Activated B cell treated with CpG ODN at 0.5 μM for 24 hours (primary cell): ENCODE measurements around the gene FGF3. TPM values are rescaled to one million over a fixed set of nuclear protein-coding genes. Genes with fewer than 3 reads are reported as not detected.

Experiments used
- ATAC-seq: fragments of 200-7000 bp; cut with Tn5 transposase; one replicate; pipeline ENCODE4 v1.10.0; 2021; ENCODE audit warnings: low read depth, mild to moderate bottlenecking, moderate library complexity
- CTCF ChIA-PET: fragments of 350-600 bp; sonication (Branson Sonifier 250); formaldehyde crosslinking; loops from one replicate; lab custom pipeline; 2021; ENCODE audit warnings: antibody characterized with exemption; lab: Charles Lee
- POLR2A ChIA-PET: fragments of 350-600 bp; sonication (Branson Sonifier 250); formaldehyde crosslinking; loops from one replicate; lab custom pipeline; 2021; ENCODE audit warnings: antibody characterized with exemption; lab: Charles Lee
- DNase-seq: peaks from one replicate; pipeline ENCODE4 v3.0.0; 2022
- H3K27ac Mint-ChIP-seq: one replicate; pipeline ENCODE4 v1.8.0; 2020; ENCODE audit warnings: mixed read lengths
- H3K27me3 Mint-ChIP-seq: one replicate; pipeline ENCODE4 v1.8.0; 2021; ENCODE audit warnings: mixed read lengths
- H3K36me3 Mint-ChIP-seq: one replicate; pipeline ENCODE4 v1.8.0; 2021; ENCODE audit warnings: low read depth, mixed read lengths
- H3K4me1 Mint-ChIP-seq: one replicate; pipeline ENCODE4 v1.8.0; 2021; ENCODE audit warnings: mixed read lengths
- H3K4me3 Mint-ChIP-seq: one replicate; pipeline ENCODE4 v1.8.0; 2020; ENCODE audit warnings: mild to moderate bottlenecking, mixed read lengths
- H3K9me3 Mint-ChIP-seq: one replicate; pipeline ENCODE4 v1.8.0; 2020; ENCODE audit warnings: mixed read lengths
- intact Hi-C: fragments of 100-400 bp; cut with micrococcal nuclease; formaldehyde crosslinking; loops from one replicate; pipeline ENCODE4 v1.15.1; 2024
- total RNA-seq: library from RNA; stranded (reverse); gene quantifications from 2 replicates; pipeline ENCODE4 v1.2.3, GENCODE V29; 2022
- TF ChIP-seq, protein P1 (sequence below): fragments of 200-600 bp; IDR thresholded peaks from one replicate; pipeline ENCODE4 v1.8.0; 2022; ENCODE audit warnings: antibody characterized with exemption, mild to moderate bottlenecking

The FGF3 gene
- total RNA-seq, 1 donor from 2014 or later, result not detected

DNA sequence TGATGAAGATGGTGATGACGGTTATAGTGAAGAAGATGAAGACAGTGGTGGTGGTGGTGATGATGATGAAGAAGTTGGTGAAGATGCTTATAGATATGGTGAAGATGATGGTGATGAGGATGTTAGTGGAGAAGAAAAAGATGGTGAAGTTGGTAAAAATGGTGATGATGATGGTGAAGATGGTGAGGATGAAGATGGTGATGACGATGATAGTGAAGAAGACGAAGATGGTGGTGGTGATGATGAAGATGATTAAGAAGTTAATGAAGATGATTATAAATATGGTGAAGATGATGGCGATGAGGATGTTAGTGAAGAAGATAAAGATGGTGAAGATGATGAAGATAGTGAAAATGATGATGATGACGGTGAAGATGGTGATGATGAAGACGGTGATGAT, 25.2 kb upstream of the FGF3 start:
- Mint-ChIP-seq H3K36me3 (no peaks in the 10 kb centered on the region), H3K27me3 (peaks cover 7% of the 10 kb centered on the region), H3K27ac (no peak overlapping the region), H3K9me3 (peaks cover 3% of the 10 kb centered on the region), H3K4me3 (no peak overlapping the region), H3K4me1 (no peaks in the 10 kb centered on the region)
- intact Hi-C loops, result no loop called here
- no peak for DNase-seq
- TF ChIP-seq, protein P1, sequence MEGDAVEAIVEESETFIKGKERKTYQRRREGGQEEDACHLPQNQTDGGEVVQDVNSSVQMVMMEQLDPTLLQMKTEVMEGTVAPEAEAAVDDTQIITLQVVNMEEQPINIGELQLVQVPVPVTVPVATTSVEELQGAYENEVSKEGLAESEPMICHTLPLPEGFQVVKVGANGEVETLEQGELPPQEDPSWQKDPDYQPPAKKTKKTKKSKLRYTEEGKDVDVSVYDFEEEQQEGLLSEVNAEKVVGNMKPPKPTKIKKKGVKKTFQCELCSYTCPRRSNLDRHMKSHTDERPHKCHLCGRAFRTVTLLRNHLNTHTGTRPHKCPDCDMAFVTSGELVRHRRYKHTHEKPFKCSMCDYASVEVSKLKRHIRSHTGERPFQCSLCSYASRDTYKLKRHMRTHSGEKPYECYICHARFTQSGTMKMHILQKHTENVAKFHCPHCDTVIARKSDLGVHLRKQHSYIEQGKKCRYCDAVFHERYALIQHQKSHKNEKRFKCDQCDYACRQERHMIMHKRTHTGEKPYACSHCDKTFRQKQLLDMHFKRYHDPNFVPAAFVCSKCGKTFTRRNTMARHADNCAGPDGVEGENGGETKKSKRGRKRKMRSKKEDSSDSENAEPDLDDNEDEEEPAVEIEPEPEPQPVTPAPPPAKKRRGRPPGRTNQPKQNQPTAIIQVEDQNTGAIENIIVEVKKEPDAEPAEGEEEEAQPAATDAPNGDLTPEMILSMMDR, result no peak
- POLR2A ChIA-PET, result no interaction called here
- CTCF ChIA-PET, result no interaction called here
- no peak for ATAC-seq

DNA sequence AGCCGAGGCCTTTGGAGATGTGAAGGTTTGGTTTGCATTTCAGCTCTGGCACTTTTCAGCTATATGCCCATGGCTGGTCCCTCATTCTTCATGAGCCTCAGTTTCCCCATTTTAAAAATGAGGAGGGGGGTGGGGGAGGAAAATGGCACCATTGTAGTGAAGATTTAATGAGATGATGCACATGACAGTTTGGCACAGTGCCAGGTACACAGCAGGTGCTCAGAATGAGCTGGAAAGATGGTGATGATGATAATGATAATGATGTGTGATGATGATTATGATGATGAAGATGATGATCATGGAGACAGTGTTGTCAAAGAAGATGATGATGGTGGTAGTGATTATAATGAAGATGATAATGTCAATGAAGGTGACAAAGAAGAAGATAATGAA, 24.3 kb upstream of the FGF3 start:
- intact Hi-C loops, result no loop called here
- ChIA-PET CTCF (no interaction called here), POLR2A (no interaction called here)

DNA sequence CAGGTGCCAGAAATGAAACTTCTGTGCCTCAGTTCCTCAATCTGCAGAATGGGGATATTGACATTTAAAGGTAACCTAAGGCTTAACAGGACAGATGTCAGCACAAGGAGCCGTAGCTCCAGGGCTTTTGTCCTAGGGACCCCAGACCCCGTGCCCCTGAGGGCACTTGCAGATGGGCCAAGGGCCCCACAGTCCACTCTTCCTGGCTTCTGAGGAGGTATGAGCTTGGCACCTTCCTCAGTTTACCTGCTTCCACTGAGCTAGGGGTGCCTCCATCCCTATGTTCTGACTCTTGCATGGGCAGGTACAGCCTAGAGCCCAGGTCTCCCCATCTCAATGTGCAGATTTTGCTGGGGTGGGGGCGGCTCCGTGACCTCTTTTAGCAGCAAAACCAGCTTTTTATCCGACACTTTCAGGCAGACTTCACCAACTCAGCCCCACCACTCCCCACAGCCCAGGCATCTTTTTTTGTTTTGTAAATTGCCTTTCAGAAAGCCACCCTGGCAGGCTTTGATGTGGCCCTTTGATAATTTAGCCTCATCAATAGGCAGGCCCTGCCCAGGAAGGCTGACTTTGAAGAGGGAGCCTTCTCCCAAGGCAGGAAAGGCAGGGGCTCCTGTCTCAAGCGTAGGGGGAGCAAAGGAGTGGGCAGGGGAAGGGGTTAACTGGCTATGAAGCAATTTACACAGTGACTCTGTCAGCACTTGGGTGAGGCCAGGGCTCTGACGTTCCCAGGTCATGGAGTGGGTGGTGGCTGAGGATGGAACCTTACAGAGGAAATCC, 23.7 kb upstream of the FGF3 start:
- ATAC-seq, result no peak

More for the DNA sequence above, 24.3 kb upstream of the FGF3 start:
- Mint-ChIP-seq H3K36me3 (no peaks in the 10 kb centered on the region), H3K4me1 (no peaks in the 10 kb centered on the region), H3K27ac (no peak overlapping the region), H3K27me3 (peaks cover 8% of the 10 kb centered on the region), H3K4me3 (no peak overlapping the region), H3K9me3 (no peaks in the 10 kb centered on the region)
- ATAC-seq, result no peak
- TF ChIP-seq, protein P1, result no peak
- no peak for DNase-seq

DNA sequence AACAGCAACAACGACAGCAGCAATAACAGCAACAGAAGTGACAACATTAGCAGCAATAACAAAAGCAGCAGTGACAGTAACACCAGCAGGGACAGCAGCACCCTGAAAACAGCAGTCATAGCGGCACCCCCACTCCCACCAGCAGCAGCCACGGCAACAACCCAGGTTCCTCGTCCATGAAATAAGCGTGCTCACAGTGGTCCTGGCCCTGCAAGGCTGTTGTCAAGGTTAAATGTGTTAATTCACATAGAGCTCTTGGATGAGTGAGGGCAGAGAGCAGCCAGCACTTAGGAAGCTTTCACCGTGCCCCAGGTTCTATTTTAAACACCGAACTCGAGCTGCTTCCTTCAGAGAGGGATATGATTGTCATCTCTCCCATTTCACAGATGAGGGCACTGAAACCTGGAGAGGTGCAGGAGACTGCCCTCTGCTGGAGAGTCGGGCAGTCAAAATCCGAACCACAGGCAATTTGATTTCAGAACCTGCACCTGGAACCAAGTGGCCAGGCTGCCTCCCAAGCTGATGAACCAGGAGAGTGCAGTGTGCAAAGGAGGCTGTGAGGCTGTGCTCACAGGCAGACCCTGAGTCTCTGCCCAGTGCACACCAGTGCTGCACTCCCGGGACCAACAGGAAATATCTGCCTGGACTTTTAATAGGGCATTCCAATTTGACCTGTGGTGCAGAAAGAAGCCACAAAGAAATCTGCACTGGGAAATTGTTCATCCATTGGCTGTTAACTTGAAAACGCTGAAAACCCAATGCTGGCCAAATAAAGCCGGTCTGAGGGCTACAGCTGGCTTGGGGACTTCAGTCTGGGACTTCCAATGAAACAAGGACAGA, 22.9 kb upstream of the FGF3 start:
- ATAC-seq, result no peak
- no peaks in the 10 kb centered on the region for H3K9me3 Mint-ChIP-seq
- peaks cover 14% of the 10 kb centered on the region for H3K27me3 Mint-ChIP-seq
- no peak overlapping the region for H3K27ac Mint-ChIP-seq
- TF ChIP-seq, protein P1, result no peak
- H3K4me1 Mint-ChIP-seq, result no peaks in the 10 kb centered on the region
- no peak for DNase-seq
- ChIA-PET CTCF (interaction anchor here (0.5 to 1.0 kb wide), 3 partner anchors 63 to 158 kb away, joined by 3 read pairs; no protein-coding TSS in a partner anchor), POLR2A (no interaction called here)
- no peak overlapping the region for H3K4me3 Mint-ChIP-seq
- no peaks in the 10 kb centered on the region for H3K36me3 Mint-ChIP-seq
- intact Hi-C loops, result loop anchor here (1.0 kb wide), 1 partner anchor 157 kb away; no protein-coding TSS in a partner anchor

More for the DNA sequence above, 23.7 kb upstream of the FGF3 start:
- no peak for DNase-seq
- Mint-ChIP-seq H3K36me3 (no peaks in the 10 kb centered on the region), H3K4me3 (no peak overlapping the region), H3K4me1 (no peaks in the 10 kb centered on the region), H3K27me3 (peaks cover 11% of the 10 kb centered on the region), H3K27ac (no peak overlapping the region), H3K9me3 (no peaks in the 10 kb centered on the region)
- POLR2A ChIA-PET, result no interaction called here
- CTCF ChIA-PET, result interaction anchor here (0.5 to 0.7 kb wide), 2 partner anchors 64 to 152 kb away, joined by 3 read pairs; no protein-coding TSS in a partner anchor
- intact Hi-C loops, result loop anchor here (1.0 kb wide), 1 partner anchor 158 kb away; no protein-coding TSS in a partner anchor
- TF ChIP-seq, protein P1, result no peak
